GM12878 (cell line): Measurements from ENCODE around the gene NES. TPM values are rescaled to one million over a fixed set of nuclear protein-coding genes. Genes with fewer than 3 reads are reported as not detected.

ENCODE experiments used
- ATAC-seq: fragments of 200-7000 bp; cut with Tn5 transposase; 3 replicates; pipeline ENCODE4 v1.9.1; 2020; ENCODE audit warnings: mild to moderate bottlenecking, moderate library complexity
- BruUV-seq: library from RNA; stranded (reverse); fragments of 400-500 nt; replicated peaks from 2 replicates; lab custom pipeline; 2021; lab: Mats Ljungman, UMichigan
- CTCF ChIA-PET: fragments of 300-600 bp; sonication (Branson Sonifier 250); formaldehyde crosslinking; extraction: SDS; loops from one replicate; lab custom pipeline; 2021; ENCODE audit warnings: inconsistent platforms; lab: Yijun Ruan, JAX
- POLR2A ChIA-PET: fragments of 350-600 bp; formaldehyde crosslinking; extraction: SDS; loops from one replicate; lab custom pipeline; 2021; ENCODE audit warnings: inconsistent platforms; lab: Charles Lee
- RAD21 ChIA-PET: fragments of 300-600 bp; sonication (Branson Sonifier 250); formaldehyde crosslinking; loops from one replicate; lab custom pipeline; 2023; ENCODE audit warnings: antibody characterized with exemption; ENCODE audit not compliant: unreplicated experiment; lab: Charles Lee
- SMC1A ChIA-PET: fragments of 300-600 bp; sonication (Branson Sonifier 250); formaldehyde crosslinking; loops from one replicate; lab custom pipeline; 2023; ENCODE audit not compliant: unreplicated experiment, uncharacterized antibody; lab: Charles Lee
- DNase-seq: peaks from one replicate; pipeline ENCODE4 v3.0.0-alpha.2; 2011; ENCODE audit warnings: low read depth, low spot score
- FAIRE-seq: peaks from 3 replicates; lab custom pipeline; 2011; peaks lifted over from hg19 to GRCh38; lab: Jason Lieb, UNC
- H2AFZ ChIP-seq: 2 replicates; pipeline ENCODE4 v1.6.0; 2011; ENCODE audit warnings: low read depth, low read length, control low read depth; ENCODE audit not compliant: control insufficient read depth
- H3K27ac ChIP-seq: 2 replicates; pipeline ENCODE4 v1.5.1; 2011; ENCODE audit warnings: control low read depth; ENCODE audit not compliant: control insufficient read depth, insufficient read depth
- H3K27me3 ChIP-seq, 2 experiments: replicated peaks in 1 of 2; 2 replicates each; pipeline versions ENCODE4 v1.6.0 to v1.6.1; 2011; ENCODE audit warnings: low read length in 1 of 2; ENCODE audit not compliant: control insufficient read depth in 2 of 2, insufficient read depth in 2 of 2
- H3K36me3 ChIP-seq, 2 experiments: 2 replicates each; pipeline ENCODE4 v1.5.1; 2011; ENCODE audit warnings: low read length in 1 of 2; ENCODE audit not compliant: control insufficient read depth in 2 of 2, insufficient read depth in 2 of 2
- H3K4me1 ChIP-seq: 2 replicates; pipeline ENCODE4 v1.6.1; 2011; ENCODE audit warnings: mild to moderate bottlenecking, low read length, moderate library complexity, mixed read lengths; ENCODE audit not compliant: control insufficient read depth, insufficient read depth
- H3K4me2 ChIP-seq: 2 replicates; pipeline ENCODE4 v1.6.0; 2011; ENCODE audit warnings: control low read depth; ENCODE audit not compliant: control insufficient read depth, insufficient read depth
- H3K4me3 ChIP-seq: fragments of 200-600 bp; sonication (generic); 2 replicates; pipeline ENCODE4 v1.5.1; 2016
- H3K79me2 ChIP-seq: 2 replicates; pipeline ENCODE4 v1.6.0; 2011; ENCODE audit warnings: low read length; ENCODE audit not compliant: control insufficient read depth, insufficient read depth
- H3K9ac ChIP-seq: 2 replicates; pipeline ENCODE4 v1.8.0; 2011; ENCODE audit warnings: low read length, control low read depth, mixed read lengths; ENCODE audit not compliant: control insufficient read depth, insufficient read depth
- H3K9me3 ChIP-seq: replicated peaks from 3 replicates; pipeline ENCODE4 v1.5.1; 2011; ENCODE audit warnings: mild to moderate bottlenecking, low read length; ENCODE audit not compliant: control insufficient read depth, insufficient read depth
- H4K20me1 ChIP-seq: 2 replicates; pipeline ENCODE4 v1.6.0; 2011; ENCODE audit not compliant: control insufficient read depth, insufficient read depth
- CUX1 ChIP-seq: IDR thresholded peaks from 2 replicates; pipeline ENCODE4 v1.6.1; 2012; ENCODE audit warnings: improper control_type of control experiment, low read depth, low read length; ENCODE audit not compliant: insufficient replicate concordance
- GABPA ChIP-seq: IDR thresholded peaks from 2 replicates; pipeline ENCODE4 v1.6.1; 2014; ENCODE audit warnings: antibody characterized with exemption, low read depth, mild to moderate bottlenecking, inconsistent platforms
- IRF5 ChIP-seq: fragments of 450-650 bp; IDR thresholded peaks from 2 replicates; pipeline ENCODE4 v1.6.1; 2017; ENCODE audit warnings: borderline replicate concordance
- JUNB ChIP-seq: IDR thresholded peaks from 2 replicates; pipeline ENCODE4 v1.6.1; 2016; ENCODE audit warnings: antibody characterized with exemption, mild to moderate bottlenecking
- MTA2 ChIP-seq: fragments of 450-650 bp; IDR thresholded peaks from 2 replicates; pipeline ENCODE4 v1.6.1; 2016; ENCODE audit warnings: low read depth, mild to moderate bottlenecking, moderate library complexity
- MXI1 ChIP-seq: fragments of 150-350 bp; IDR thresholded peaks from 2 replicates; pipeline ENCODE4 v1.6.1; 2011; ENCODE audit warnings: low read depth, mild to moderate bottlenecking, inconsistent platforms, low read length, improper control_type of control experiment
- PAX8 ChIP-seq: fragments of 450-650 bp; IDR thresholded peaks from 2 replicates; pipeline ENCODE4 v1.6.1; 2017; ENCODE audit warnings: mild to moderate bottlenecking, moderate library complexity
- POLR2A ChIP-seq: IDR thresholded peaks from 2 replicates; pipeline ENCODE4 v1.6.1; 2011; ENCODE audit warnings: low read depth, mild to moderate bottlenecking, low read length
- POLR2AphosphoS2 ChIP-seq: IDR thresholded peaks from 2 replicates; pipeline ENCODE4 v1.6.1; 2011; ENCODE audit warnings: low read depth, mild to moderate bottlenecking, low read length, improper control_type of control experiment, moderate library complexity
- POLR2AphosphoS5 ChIP-seq: IDR thresholded peaks from 2 replicates; pipeline ENCODE4 v1.6.1; 2011; ENCODE audit warnings: mild to moderate bottlenecking, low read length, inconsistent platforms
- RCOR1 ChIP-seq: conservative IDR thresholded peaks from 2 replicates; pipeline ENCODE4 v1.6.1; 2012; ENCODE audit warnings: low read depth, low read length, improper control_type of control experiment
- SKIL ChIP-seq: fragments of 450-650 bp; IDR thresholded peaks from 2 replicates; pipeline ENCODE4 v1.6.1; 2017; ENCODE audit warnings: mild to moderate bottlenecking, low read depth, inconsistent platforms; ENCODE audit not compliant: poor library complexity, severe bottlenecking
- STAT1 ChIP-seq: fragments of 450-650 bp; conservative IDR thresholded peaks from 2 replicates; pipeline ENCODE4 v1.6.1; 2014; ENCODE audit warnings: antibody characterized with exemption, mild to moderate bottlenecking
- STAT3 ChIP-seq: IDR thresholded peaks from 2 replicates; pipeline ENCODE4 v1.6.1; 2011; ENCODE audit warnings: low read depth, low read length, improper control_type of control experiment
- TCF7 ChIP-seq: IDR thresholded peaks from 2 replicates; pipeline ENCODE4 v1.6.1; 2014; ENCODE audit warnings: antibody characterized with exemption, borderline replicate concordance
- WGBS: methylation state at CpG from one replicate; pipeline ENCODE4 v1.1.6; 2016; ENCODE audit warnings: low lambda C conversion rate; ENCODE audit not compliant: insufficient replicate concordance, insufficient coverage; ENCODE audit errors: missing lambda C conversion rate; 5-methylcytosine and 5-hydroxymethylcytosine counted together
- in situ Hi-C: fragments of 300-500 bp; cut with MboI; formaldehyde crosslinking; loops from 9 replicates; pipeline ENCODE4 v1.14.3; 2018; ENCODE audit warnings: mixed read lengths
- intact Hi-C: fragments of 100-400 bp; cut with micrococcal nuclease; formaldehyde crosslinking; loops from one replicate; pipeline ENCODE4 v1.14.2; 2022; ENCODE audit not compliant: unreplicated experiment
- polyA plus RNA-seq, 11 experiments: library from polyadenylated mRNA; depleted of rRNA in 4 of 11; unstranded in 6 of 11; stranded (reverse) in 5 of 11; fragments of >200 nt; fragmentation: Nextera tagmentation in 4 of 11; fragmentation: Illumina TruSeq in 1 of 11; extraction: Ambion mirVana in 4 of 11; extraction: Trizol in 1 of 11; gene quantifications; 1 replicate in 1 of 11; 2 replicates in 10 of 11; pipeline versions ENCODE4 v1.2.1 to v1.2.3, GENCODE V29; 2011 to 2016; ENCODE audit warnings: inconsistent platforms in 2 of 11, missing spikeins in 2 of 11, low read depth in 1 of 11
- total RNA-seq, 4 experiments: library from RNA; depleted of rRNA in 3 of 4; stranded (reverse); fragments of >200 nt in 3 of 4; fragmentation: Illumina TruSeq in 1 of 4; extraction: Trizol in 1 of 4; gene quantifications; 2 replicates each; pipeline versions ENCODE4 v1.2.1 to v1.2.3, GENCODE V29; 2013 to 2021

The NES gene
- total and polyA plus RNA-seq, 10 of the 15 experiments (the other 5 are each of a cell fraction or from before 2014, with no cell fraction given) = under 0.01 to 0.15 (median 0.02) TPM; not detected in 4

- TF ChIP-seq POLR2AphosphoS5 (no peak), JUNB (no peak)
Measured at GRCh38 chr1:156717351-156717750, 40.1 kb upstream of the NES start (continued).

- POLR2A ChIA-PET = interaction anchor here (0.6 to 1.6 kb wide), 3 partner anchors 11 to 14 kb away, joined by 3 to 11 read pairs (median 5); partner anchors contain the start of genes ISG20L2 and METTL25B
- RAD21 ChIA-PET = no interaction called here
- intact Hi-C loops = no loop called here
- 90% methylated on average over 2 of the region's 3 CpGs for WGBS
- ATAC-seq = no peak
- CTCF ChIA-PET = interaction anchor here (0.6 to 10.0 kb wide), 5 partner anchors 11 to 213 kb away, joined by 3 to 68 read pairs (median 4); no protein-coding TSS in a partner anchor
- Histone ChIP-seq H3K4me1 (no peaks in the 10 kb centered on the region), H3K36me3 (peaks cover 0 to under 1% of the 10 kb centered on the region in 2 experiments; a peak in 2 of 4 replicates), H3K79me2 (peaks cover under 1% of the 10 kb centered on the region; the same call in 1 of the 2 replicates), H3K4me3 (no peak overlapping the region), H3K9ac (no peak overlapping the region), H3K27me3 (no peaks in the 10 kb centered on the region), H3K9me3 (no peaks in the 10 kb centered on the region), H4K20me1 (no peaks in the 10 kb centered on the region), H3K4me2 (no peak overlapping the region), H2AFZ (no peak overlapping the region), H3K27ac (no peak overlapping the region)
- SMC1A ChIA-PET = interaction anchor here (2.0 to 2.2 kb wide), 2 partner anchors 11 to 177 kb away, joined by 6 to 15 read pairs; no protein-coding TSS in a partner anchor
- BruUV-seq = TSS peak; percentile 63
- no peak for TF ChIP-seq POLR2A
- no peak for TF ChIP-seq SKIL
- TF ChIP-seq STAT1 = no peak
- no peak for TF ChIP-seq CUX1
- no peak for TF ChIP-seq IRF5
- TF ChIP-seq GABPA = no peak
- TF ChIP-seq STAT3 = no peak
- TF ChIP-seq MTA2 = no peak
- no peak for TF ChIP-seq PAX8
- no peak for TF ChIP-seq RCOR1
- no peak for TF ChIP-seq TCF7
- TF ChIP-seq POLR2AphosphoS2 = no peak
- TF ChIP-seq MXI1 = no peak
- FAIRE-seq = no peak
- in situ Hi-C loops = no loop called here
- no peak for DNase-seq
Measured at GRCh38 chr1:156714830-156715229, 37.6 kb upstream of the NES start.
